GM15510 (cell line): Measurements from ENCODE around the gene CERS6.

Source experiments
- POLR2A ChIP-seq: IDR thresholded peaks from 3 replicates; pipeline ENCODE4 v1.6.1; 2011; ENCODE audit warnings: borderline replicate concordance; ENCODE audit not compliant: insufficient read length; ENCODE audit errors: extremely low read depth

Gene CERS6

DNA sequence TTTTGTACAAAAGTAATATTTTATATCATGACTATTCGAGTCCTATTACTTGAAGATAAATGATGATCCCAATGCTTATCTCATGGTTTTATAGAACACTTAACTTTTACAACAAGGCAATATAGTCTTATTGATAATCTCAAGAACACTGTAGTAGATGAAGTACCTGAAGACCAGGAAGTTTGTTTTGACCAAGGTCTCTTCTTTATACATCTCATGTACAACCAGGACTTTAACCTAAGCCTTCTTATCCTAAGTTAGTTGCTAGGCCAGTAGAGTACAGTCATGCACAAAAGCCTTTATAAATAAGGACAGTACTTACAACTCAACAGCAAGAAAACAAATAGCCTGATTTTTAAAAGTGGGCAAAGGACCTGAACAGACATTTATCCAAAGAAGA, 198.6 kb downstream of the CERS6 start:
- TF ChIP-seq POLR2A: no peak

DNA sequence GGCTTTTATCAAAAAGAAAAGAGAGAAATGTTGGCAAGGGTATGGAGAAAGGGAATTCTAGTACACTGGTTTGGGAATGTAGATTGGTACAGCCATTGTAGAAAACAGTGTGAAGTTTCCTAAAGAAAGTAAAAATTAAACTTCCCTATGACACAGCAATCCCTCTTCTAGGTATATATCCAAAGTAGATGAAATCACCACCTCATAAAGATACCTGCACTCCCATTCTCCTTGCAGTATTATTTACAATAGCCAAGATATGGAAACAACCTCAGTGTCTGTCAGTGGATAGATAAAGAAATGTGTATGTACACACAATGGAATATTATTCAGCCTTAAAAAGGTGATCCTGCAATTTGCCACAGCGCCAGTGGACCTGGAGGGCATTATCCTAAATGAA, 199.1 kb downstream of the CERS6 start:
- no peak for TF ChIP-seq POLR2A

DNA sequence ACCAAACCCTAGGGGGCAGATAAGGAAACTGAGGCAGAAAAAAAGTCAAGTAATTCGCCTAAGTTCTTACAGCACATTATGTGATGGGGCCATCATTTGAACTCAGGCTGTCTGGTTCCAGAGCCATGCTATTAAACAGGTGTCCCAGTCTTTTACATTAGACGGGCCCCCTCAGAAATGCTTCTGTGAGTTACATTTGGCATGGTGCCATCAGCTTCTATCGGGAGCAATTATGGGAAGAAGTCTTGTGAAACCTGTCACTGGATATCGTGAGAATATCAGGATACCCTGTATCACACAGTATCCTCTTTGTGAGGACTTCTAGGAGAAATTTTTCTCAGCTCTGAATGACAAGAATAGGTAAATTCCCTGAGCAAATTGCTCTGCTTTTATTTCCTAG, 202.6 kb downstream of the CERS6 start:
- TF ChIP-seq POLR2A: no peak

DNA sequence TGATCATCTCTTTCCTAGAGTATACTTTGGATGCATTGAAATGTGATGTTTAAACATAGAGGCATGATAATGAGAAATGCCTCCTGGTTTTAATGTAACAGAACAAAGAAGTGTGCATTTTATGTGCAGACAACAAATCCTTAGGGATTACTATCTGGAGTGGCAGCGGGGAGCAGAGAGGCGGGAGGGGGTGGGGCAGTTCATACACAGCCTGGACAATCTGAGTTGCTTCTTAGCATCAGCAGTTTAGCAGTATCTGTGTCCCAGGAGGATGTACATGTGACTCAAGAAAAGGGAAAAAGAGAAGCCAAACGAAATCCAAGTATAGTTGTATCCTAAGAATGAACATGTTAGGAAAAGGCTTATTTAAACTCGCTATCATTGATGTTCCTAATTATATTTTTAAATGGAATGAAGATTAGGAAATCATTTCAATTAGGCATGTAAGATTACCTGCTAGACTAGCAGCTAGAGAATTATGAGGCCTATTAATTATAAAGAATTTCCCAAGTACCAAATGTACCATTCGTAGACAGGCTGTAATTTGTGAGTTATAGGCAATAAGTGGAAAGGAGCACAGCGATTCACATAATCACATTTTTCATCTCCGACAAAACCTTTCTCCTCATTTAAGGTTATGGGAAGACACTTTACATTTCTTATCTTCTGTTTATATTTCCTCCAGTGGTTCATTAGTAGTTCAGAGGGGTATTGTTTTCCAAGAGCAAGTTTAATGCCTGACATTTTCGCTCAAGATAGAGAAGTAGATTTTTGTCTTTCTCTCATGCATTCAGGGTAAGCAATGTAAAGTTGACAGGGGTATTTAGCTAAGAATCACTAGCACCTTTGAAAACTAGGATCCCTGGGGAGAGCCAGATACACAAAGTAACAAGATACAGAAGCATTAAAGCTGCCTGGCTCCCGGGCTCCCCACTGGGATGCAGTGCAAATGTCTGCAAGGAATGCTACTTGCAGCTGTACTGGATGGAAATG, 205.1 kb downstream of the CERS6 start:
- no peak for TF ChIP-seq POLR2A

DNA sequence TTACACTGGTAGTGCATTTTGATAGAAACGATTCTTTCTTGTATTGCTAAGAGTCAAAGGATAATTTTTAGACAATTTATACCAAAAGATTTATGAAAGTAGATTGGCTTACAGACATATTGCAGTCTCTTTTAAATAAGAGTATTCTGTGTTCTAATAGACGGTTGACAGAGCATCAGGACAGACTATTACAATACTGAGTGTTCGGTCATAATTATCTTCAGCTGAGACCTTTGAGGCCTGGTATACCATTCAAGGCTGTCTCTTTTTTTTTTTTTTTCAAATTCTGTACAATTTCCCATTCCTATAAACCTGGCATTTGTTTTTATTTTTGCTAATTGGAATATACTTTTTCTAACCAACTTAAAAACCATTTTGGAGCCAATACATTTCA, 205.8 kb downstream of the CERS6 start:
- TF ChIP-seq POLR2A: no peak

DNA sequence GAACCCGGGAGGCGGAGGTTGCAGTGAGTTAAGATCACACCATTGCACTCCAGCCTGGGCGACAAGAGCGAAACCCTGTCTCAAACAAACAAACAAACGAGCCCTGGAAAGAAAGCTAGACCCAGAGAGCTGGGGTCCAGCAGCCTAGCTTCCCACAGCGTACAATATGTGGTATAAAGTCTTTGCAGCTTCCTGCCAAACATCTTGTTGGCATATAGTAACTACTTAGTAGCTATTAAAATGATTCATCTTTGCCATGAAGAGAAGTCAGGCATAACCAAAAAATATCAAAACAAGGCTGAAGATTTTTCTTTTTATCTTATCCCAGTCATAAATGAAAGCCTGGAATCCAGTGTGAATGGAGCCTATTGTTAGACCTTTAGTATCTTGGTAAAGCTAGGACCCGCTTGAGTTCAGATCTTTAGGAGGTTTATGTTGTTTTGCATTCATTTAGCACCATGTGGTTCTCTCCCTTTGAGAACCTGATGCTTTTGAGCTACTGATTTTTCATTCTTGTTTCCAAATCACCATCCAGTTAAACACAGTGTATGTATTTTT, 206.7 kb downstream of the CERS6 start:
- TF ChIP-seq POLR2A: no peak

DNA sequence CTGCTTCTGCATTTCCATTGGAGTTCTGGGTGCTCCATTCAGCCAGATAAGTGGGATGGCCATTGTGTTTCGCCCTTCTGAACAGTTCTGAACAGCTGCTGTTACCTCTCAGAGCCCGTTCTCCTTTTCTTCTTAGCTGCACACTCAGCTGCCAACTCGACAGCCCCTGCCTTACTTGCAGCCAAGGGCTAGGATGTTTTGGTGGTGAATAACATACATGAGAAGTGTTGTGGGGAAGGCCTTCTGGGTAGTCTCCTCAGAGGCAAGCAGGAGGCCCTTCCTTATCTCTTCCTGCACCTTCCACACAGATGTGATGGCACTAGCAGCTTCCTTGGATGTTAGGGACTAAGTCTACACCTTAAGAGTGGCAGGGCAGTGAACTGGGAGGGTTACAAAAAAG, 207.9 kb downstream of the CERS6 start:
- no peak for TF ChIP-seq POLR2A

DNA sequence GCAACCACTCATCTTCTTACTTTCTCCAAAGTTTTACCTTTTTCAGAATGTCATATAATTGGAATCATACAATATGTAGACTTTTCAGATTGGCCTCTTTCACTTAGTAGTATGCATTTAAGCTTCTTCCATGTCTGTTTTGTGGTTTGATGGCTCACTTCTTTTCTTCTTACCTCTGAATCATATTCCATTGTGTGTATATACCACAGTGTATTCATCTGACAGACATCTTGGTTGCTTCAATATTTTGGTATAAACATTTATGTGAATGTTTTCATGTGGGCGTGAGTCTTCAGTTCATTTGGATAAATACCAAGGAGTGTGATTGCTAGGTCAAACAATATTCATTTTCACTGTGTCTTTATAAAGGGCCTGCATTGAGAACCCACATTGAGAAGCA, 210.3 kb downstream of the CERS6 start:
- TF ChIP-seq POLR2A: no peak

DNA sequence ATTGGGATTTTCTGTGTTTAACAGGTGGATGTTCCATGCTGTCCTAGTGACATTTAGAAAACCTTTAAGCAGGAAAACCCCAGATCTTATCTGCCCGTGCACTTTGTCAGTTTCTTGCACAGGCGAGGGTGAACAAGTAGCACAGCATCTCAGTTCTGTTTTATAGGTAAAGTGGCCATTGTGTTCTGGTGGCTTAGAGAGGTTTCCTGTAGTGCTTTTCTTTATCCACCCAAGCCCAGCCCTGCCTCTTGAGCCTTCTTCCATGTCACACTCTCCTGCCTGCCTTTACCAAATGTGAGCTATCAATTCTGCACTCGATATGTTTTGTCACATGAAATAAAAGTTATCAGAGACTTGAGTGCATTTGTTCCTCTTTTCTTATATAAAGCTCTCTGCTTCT, 211.1 kb downstream of the CERS6 start:
- TF ChIP-seq POLR2A: no peak

DNA sequence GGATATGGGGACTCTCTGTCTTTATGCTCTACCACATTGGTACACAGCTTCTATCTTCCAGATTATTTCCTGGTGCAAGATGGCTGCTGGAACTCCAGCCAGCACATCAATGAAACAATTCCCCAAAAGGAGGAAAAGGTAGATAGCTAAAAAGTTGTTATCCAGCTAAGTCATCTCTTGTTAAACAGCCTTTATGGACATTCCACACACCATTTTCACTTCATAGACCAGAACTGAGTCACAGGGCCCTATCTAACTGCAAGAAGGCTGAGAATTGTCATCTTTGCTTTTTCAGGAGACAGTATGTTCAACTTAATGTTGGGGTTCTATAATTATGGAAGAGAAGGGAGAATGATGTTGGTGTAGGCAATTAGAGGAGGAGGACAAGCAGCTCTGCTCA, 213.1 kb downstream of the CERS6 start:
- TF ChIP-seq POLR2A: no peak

DNA sequence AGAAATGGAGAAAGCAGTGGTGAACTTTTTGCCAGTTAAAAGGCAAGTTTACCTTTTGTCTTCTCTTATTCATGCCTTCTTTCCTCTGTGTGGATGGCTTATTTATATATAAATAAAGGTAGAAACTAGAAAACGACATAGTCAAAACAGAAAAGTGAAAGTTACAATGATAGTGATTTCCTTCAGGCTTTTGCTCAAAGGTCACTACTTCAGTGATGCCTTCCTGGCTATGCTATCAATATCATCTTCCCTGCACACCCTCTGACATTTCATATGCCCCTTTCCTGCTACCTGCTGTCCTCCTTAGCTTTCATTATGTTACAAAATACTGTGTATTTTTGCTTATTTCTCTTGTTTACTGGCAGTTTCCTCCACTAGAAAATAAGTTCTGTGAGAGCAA, 214.4 kb downstream of the CERS6 start:
- no peak for TF ChIP-seq POLR2A

DNA sequence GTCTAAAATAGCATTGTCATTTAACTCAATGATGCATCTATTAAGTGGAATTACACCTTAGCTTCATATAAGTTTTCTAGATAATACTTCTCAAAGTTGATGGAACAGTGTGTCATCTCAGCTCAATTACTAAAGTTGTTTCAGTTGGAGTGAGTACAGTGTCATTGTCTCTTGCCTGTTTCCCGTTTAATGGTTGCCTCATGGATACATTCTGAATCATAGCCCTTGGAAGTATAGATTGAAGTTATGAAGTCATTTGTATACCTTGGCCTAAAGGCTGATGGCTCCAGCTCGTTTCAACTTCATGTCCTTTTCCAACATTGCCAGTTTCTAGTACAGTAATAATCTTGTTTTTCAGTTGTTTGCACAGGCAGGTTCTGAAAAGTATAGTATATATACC, 215.9 kb downstream of the CERS6 start:
- no peak for TF ChIP-seq POLR2A

DNA sequence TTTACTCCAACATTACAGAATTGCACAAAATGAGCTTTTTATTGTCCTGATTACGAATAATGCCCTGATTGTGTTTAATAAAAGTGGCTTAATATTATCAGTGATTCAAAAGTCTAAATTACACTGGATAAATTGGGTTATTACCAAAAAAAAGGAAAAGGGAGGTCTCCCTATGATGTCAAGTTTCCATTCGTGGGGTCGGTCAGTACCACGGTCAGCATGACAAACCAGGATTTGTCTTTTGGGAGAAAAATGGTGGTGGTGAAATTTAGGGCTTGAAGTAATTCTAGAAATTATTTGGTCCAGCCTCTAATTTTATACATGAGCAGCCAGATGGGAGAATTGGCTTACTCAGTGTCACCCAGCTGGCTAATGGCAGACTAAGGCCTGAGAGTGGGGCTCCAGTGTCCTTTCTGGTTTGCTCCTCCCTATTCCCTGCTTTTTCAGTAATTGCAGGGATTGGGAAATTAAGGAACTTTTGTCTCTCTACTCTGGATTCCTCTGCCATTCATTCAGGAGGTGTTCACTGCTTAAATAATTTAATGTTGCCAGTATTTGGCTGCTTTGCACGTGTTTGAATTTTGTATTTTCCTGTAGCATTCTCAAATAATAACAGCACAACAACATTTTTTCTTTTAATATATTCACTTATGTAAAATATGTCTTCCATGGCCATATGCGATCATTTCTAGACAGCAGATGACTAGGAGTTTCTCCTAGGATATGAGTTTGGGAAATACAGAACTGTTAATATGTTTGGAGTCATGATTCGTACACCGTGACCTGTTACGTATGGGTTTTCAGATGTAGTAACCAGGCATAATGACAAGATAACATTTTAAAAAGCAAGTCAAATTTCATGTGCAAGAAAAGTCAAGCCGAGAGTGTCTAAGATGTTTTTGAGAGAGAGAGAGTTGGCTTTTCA, 217.5 kb downstream of the CERS6 start:
- no peak for TF ChIP-seq POLR2A

DNA sequence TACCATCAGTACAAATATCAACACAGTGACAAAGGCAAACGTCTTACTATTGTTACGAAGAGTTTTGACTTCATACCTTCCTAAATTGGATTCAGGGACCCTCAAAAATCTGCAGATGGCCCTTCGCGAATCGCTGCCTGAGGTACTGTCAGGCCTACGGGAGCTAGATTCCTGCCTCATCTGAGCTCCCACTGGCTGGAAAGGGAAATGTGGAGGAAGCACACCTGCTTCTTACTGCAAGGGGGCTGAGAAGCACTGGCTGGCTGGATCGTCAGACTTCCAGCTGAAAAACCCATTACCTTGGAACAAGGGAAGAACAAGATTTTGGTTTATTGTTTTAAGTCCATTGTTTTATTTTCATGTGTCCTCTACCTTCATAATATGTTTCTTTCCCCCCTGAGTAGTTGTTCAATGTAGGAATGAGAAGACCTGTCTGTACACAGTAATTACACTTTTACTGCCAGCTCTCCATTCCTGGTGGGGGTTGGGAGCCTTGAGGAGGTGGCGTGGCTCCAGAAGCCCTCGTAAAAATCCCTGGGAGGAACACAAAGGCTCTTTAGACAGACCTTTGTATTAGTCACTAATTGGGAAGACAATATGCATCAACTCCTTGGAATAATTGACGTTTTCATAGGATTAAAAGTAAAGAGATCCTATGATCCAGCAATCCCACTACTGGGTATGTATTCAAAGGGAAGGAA, 222.2 kb downstream of the CERS6 start:
- TF ChIP-seq POLR2A: no peak

DNA sequence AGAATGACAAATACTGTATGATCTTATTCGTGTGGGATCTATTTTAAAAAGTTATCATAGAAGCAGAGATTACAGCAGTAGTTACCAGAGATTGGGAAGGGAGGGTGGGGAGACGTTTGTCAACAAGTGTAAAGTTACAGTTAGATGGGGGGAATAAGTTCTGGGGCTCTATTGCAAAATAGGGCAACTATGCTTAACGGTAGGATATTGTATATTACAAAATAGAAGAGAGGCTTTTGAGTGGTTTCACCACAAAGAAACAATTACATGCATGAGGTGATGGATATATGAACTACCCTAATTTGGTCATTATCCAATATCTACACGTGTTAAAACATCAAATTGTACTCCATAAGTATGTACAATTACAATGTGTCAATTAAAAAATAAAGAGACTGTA, 223.0 kb downstream of the CERS6 start:
- TF ChIP-seq POLR2A: no peak

DNA sequence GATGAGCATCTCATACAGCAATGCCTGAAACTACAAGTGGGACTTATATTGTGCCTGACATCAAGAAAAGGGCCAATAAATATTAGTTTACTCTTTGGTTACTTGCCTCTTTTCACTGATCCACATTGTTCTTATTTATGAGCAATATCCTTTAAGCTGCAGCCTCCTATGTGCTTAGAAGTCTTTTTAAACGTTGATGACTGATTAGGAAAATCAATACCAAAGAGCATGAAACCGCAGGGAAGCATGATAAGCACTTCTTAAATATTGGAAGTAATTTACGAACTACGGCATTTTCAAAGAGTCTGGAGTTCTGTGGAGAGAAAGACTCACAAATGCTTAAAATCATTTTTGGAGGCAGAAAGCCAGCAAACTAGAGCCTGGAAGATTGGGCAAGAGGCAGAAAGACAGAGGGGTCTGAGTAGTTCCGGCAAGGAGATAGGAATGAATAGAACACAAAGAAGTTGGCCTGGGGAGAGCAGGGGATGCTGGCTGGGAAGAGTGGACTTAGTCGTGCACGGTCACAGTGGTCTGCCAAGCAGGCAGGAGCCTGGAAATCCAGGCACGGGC, 223.8 kb downstream of the CERS6 start:
- no peak for TF ChIP-seq POLR2A
